A673 (cell line): ENCODE measurements around the gene TPX2. TPM values are rescaled to one million over a fixed set of nuclear protein-coding genes. Genes with fewer than 3 reads are reported as not detected.

Source experiments
- BruUV-seq: library from RNA; stranded (reverse); fragments of 400-500 nt; replicated peaks from 2 replicates; lab custom pipeline; 2021; lab: Mats Ljungman, UMichigan
- CTCF ChIA-PET: fragments of 300-600 bp; sonication (Branson Sonifier 250); formaldehyde crosslinking; loops from one replicate; lab custom pipeline; 2022; ENCODE audit warnings: antibody characterized with exemption; lab: Charles Lee
- POLR2A ChIA-PET: fragments of 300-600 bp; sonication (Branson Sonifier 250); formaldehyde crosslinking; loops from one replicate; lab custom pipeline; 2022; ENCODE audit warnings: antibody characterized with exemption; ENCODE audit not compliant: low non-redundant PET; lab: Charles Lee
- DNase-seq: peaks from one replicate; pipeline ENCODE4 v3.0.0-alpha.2; 2015; ENCODE audit warnings: low spot score
- H3K27ac ChIP-seq: fragments of 200-600 bp; sonication (generic); 2 replicates; pipeline ENCODE4 v1.5.1; 2016; ENCODE audit warnings: mixed run types, low read depth, mild to moderate bottlenecking, mixed read lengths, antibody characterized with exemption, low read length; ENCODE audit not compliant: poor library complexity, severe bottlenecking
- H3K27me3 ChIP-seq: fragments of 200-600 bp; sonication (generic); replicated peaks from 2 replicates; pipeline ENCODE4 v1.6.1; 2017; ENCODE audit warnings: mixed run types, low read depth, mild to moderate bottlenecking, mixed read lengths, antibody characterized with exemption, low read length; ENCODE audit not compliant: insufficient read depth, poor library complexity
- H3K36me3 ChIP-seq: fragments of 200-600 bp; sonication (generic); 2 replicates; pipeline ENCODE4 v1.6.1; 2016; ENCODE audit warnings: mixed run types, mild to moderate bottlenecking, mixed read lengths, antibody characterized with exemption, low read length; ENCODE audit not compliant: insufficient read depth, poor library complexity, severe bottlenecking
- H3K4me1 ChIP-seq: fragments of 200-600 bp; sonication (generic); 2 replicates; pipeline ENCODE4 v1.6.1; 2017; ENCODE audit warnings: mixed run types, mild to moderate bottlenecking, mixed read lengths, antibody characterized with exemption, low read length; ENCODE audit not compliant: insufficient read depth, poor library complexity, severe bottlenecking
- H3K4me3 ChIP-seq: fragments of 200-600 bp; sonication (generic); 2 replicates; pipeline ENCODE4 v1.5.1; 2016; ENCODE audit warnings: low read depth, mixed run types, mild to moderate bottlenecking, mixed read lengths, low read length; ENCODE audit not compliant: poor library complexity, severe bottlenecking
- H3K9me3 ChIP-seq: fragments of 200-600 bp; sonication (generic); 2 replicates; pipeline ENCODE4 v1.6.1; 2016; ENCODE audit warnings: mixed run types, low read depth, mild to moderate bottlenecking, mixed read lengths, antibody characterized with exemption, low read length; ENCODE audit not compliant: poor library complexity, severe bottlenecking
- EZH2 ChIP-seq: fragments of 200-600 bp; sonication (generic); IDR thresholded peaks from 2 replicates; pipeline ENCODE4 v1.6.1; 2017; ENCODE audit warnings: borderline replicate concordance, low read depth, mild to moderate bottlenecking, mixed read lengths, antibody characterized with exemption, low read length; ENCODE audit not compliant: poor library complexity, severe bottlenecking
- intact Hi-C: fragments of 100-400 bp; cut with micrococcal nuclease; formaldehyde crosslinking; loops from one replicate; pipeline ENCODE4 v1.10.0; 2022; ENCODE audit not compliant: unreplicated experiment
- total RNA-seq: library from RNA; stranded (reverse); gene quantifications from 2 replicates; pipeline ENCODE4 v1.2.3, GENCODE V29; 2021
- TF ChIP-seq, protein P1 (sequence below): fragments of 300-800, 200-600 bp; sonication (generic); conservative IDR thresholded peaks from 2 replicates; pipeline ENCODE4 v1.5.1; 2017; ENCODE audit warnings: low read depth, mild to moderate bottlenecking, antibody characterized with exemption, low read length, moderate library complexity, mixed read lengths

TPX2 gene
- total RNA-seq, 1 experiment from 2014 or later = 187 TPM

- Histone ChIP-seq H3K27me3 (no peaks in the 10 kb centered on the region), H3K9me3 (no peaks in the 10 kb centered on the region), H3K27ac (no peak overlapping the region), H3K4me1 (no peaks in the 10 kb centered on the region), H3K4me3 (no peak overlapping the region), H3K36me3 (peaks cover 97% of the 10 kb centered on the region)
- intact Hi-C loops = no loop called here
- POLR2A ChIA-PET = no interaction called here
- TF ChIP-seq, protein P1, sequence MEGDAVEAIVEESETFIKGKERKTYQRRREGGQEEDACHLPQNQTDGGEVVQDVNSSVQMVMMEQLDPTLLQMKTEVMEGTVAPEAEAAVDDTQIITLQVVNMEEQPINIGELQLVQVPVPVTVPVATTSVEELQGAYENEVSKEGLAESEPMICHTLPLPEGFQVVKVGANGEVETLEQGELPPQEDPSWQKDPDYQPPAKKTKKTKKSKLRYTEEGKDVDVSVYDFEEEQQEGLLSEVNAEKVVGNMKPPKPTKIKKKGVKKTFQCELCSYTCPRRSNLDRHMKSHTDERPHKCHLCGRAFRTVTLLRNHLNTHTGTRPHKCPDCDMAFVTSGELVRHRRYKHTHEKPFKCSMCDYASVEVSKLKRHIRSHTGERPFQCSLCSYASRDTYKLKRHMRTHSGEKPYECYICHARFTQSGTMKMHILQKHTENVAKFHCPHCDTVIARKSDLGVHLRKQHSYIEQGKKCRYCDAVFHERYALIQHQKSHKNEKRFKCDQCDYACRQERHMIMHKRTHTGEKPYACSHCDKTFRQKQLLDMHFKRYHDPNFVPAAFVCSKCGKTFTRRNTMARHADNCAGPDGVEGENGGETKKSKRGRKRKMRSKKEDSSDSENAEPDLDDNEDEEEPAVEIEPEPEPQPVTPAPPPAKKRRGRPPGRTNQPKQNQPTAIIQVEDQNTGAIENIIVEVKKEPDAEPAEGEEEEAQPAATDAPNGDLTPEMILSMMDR = no peak
- no peak for TF ChIP-seq EZH2
- no TSS peak for BruUV-seq
- no peak for DNase-seq
- CTCF ChIA-PET = no interaction called here
These were observed 35.3 kb downstream of the TPX2 start for GRCh38 chr20:31774408-31774807.

DNA sequence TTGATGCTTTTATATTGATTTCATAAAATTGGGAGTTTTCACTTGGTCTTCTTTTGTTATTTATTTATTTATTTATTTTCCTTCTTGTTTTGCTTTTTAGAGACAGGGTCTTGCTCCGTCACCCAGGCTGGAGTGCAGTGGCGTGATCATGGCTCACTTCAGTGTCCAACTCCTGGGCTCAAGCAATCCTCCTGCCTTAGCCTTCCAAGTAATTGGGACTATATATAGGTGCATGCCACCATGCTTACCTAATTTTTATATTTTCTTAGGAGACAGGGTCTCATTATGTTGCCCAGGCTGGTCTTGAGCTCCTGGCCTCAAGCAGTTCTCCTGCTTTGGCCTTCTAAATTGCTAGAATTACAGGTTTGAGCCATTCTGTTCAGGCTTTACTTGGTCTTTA is 41.7 kb downstream of the TPX2 start:
- Histone ChIP-seq H3K27me3 (no peaks in the 10 kb centered on the region), H3K36me3 (peaks cover 97% of the 10 kb centered on the region), H3K9me3 (no peaks in the 10 kb centered on the region), H3K4me3 (no peak overlapping the region), H3K4me1 (no peaks in the 10 kb centered on the region), H3K27ac (no peak overlapping the region)
- ChIA-PET POLR2A (no interaction called here), CTCF (no interaction called here)
- intact Hi-C loops = no loop called here
- no peak for DNase-seq
- no TSS peak for BruUV-seq
- TF ChIP-seq, protein P1 = no peak
- TF ChIP-seq EZH2 = no peak

- Histone ChIP-seq H3K4me1 (no peaks in the 10 kb centered on the region), H3K9me3 (no peaks in the 10 kb centered on the region), H3K27ac (no peak overlapping the region), H3K27me3 (no peaks in the 10 kb centered on the region), H3K4me3 (no peak overlapping the region), H3K36me3 (peaks cover 98% of the 10 kb centered on the region)
- CTCF ChIA-PET = no interaction called here
- DNase-seq = no peak
- POLR2A ChIA-PET = no interaction called here
- TF ChIP-seq EZH2 = no peak
- TF ChIP-seq, protein P1 = no peak
- no TSS peak for BruUV-seq
- intact Hi-C loops = no loop called here
These were observed 42.9 kb downstream of the TPX2 start for GRCh38 chr20:31781945-31782344.
